ENCODE data around the gene GNE.

GRCh38 chr9:36297798-36298197 is 39.5 kb upstream of the GNE start:
- TF ChIP-seq YY1 (IDR thresholded peaks at IDR 0.05; ENCODE audit: low read depth, low read length) (no peak), CTCF (IDR thresholded peaks at IDR 0.05 in 2 of 3, conservative IDR thresholded peaks at IDR 0.05 in 1 of 3; ENCODE audit: control insufficient read depth in 2 of 3, extremely low read depth in 1 of 3, insufficient read depth in 1 of 3, low read depth in 3 of 3, low read length in 3 of 3) (no peak), GABPA (IDR thresholded peaks at IDR 0.05; ENCODE audit: low read depth) (no peak), HDGF (IDR thresholded peaks at IDR 0.05) (no peak), SPI1 (IDR thresholded peaks at IDR 0.05; ENCODE audit: borderline replicate concordance, insufficient read depth, low read depth, low read length) (no peak), ZNF687 (IDR thresholded peaks at IDR 0.05) (no peak), MAX (IDR thresholded peaks at IDR 0.05; ENCODE audit: low read depth, low read length) (no peak), FOXM1 (IDR thresholded peaks at IDR 0.05; ENCODE audit: low read depth, low read length) (no peak), TBL1XR1 (IDR thresholded peaks at IDR 0.05; ENCODE audit: low read depth, low read length) (no peak), POLR2A (IDR thresholded peaks at IDR 0.05; ENCODE audit: low read depth, low read length) (no peak), BCL11A (IDR thresholded peaks at IDR 0.05; ENCODE audit: low read depth, low read length) (no peak)

All from GM12878 (cell line).